GM21723 (cell line): ENCODE data around the gene KCNK3.
"Not testable (repeated sequence)": the region's sequence is repeated elsewhere in the genome, so short reads cannot be mapped to it uniquely, and the experiment has no call there.

Source experiments
- ATAC-seq: cut with Tn5 transposase; IDR thresholded peaks from one replicate; pipeline ENCODE4 v1.9.1; 2021; ENCODE audit warnings: mild to moderate bottlenecking, moderate library complexity; ENCODE audit not compliant: unreplicated experiment

The KCNK3 gene

GRCh38 chr2:26692279-26692896, at the start of gene KCNK3:
TSS of gene KCNK3 (plus strand) at chr2:26692722. CDS start at chr2:26692876, 154 bp downstream.
- ATAC-seq, result no peak

GRCh38 chr2:26644188-26644835, 48.2 kb upstream of the KCNK3 start:
- no peak for ATAC-seq

GRCh38 chr2:26645762-26646161, 46.8 kb upstream of the KCNK3 start:
- no peak for ATAC-seq

GRCh38 chr2:26646986-26647672, 45.4 kb upstream of the KCNK3 start:
- ATAC-seq, result no peak

- ATAC-seq, result no peak
These were observed 44.5 kb upstream of the KCNK3 start for GRCh38 chr2:26647981-26648380.

GRCh38 chr2:26648516-26648915, 44.0 kb upstream of the KCNK3 start:
- no peak for ATAC-seq

GRCh38 chr2:26649322-26649721, 43.2 kb upstream of the KCNK3 start:
- ATAC-seq, result no peak

GRCh38 chr2:26649992-26650712, 42.4 kb upstream of the KCNK3 start:
- no peak for ATAC-seq

- no peak for ATAC-seq
These were observed 41.6 kb upstream of the KCNK3 start for GRCh38 chr2:26650713-26651469.

- no peak for ATAC-seq
These were observed 41.1 kb upstream of the KCNK3 start for GRCh38 chr2:26651470-26651771.

- ATAC-seq, result no peak
These were observed 40.7 kb upstream of the KCNK3 start for GRCh38 chr2:26651799-26652198.

- no peak for ATAC-seq
These were observed 40.0 kb upstream of the KCNK3 start for GRCh38 chr2:26652361-26653041.

- no peak for ATAC-seq
These were observed 39.1 kb upstream of the KCNK3 start for GRCh38 chr2:26653207-26654060.

GRCh38 chr2:26654061-26654340, 38.5 kb upstream of the KCNK3 start:
- no peak for ATAC-seq

GRCh38 chr2:26655120-26655519, 37.4 kb upstream of the KCNK3 start:
- not testable (repeated sequence) for ATAC-seq

- ATAC-seq, result no peak
These were observed 36.8 kb upstream of the KCNK3 start for GRCh38 chr2:26655611-26656195.

- ATAC-seq, result no peak
These were observed 35.3 kb upstream of the KCNK3 start for GRCh38 chr2:26657265-26657664.

- no peak for ATAC-seq
These were observed 33.7 kb upstream of the KCNK3 start for GRCh38 chr2:26658691-26659346.
